Mononuclear cell (primary cell): ENCODE measurements around the gene TRIM47. TPM values are rescaled to one million over a fixed set of nuclear protein-coding genes. Genes with fewer than 3 reads are reported as not detected.

Source experiments
- H3K27me3 ChIP-seq: 2 replicates; pipeline ENCODE4 v1.6.0; 2011; ENCODE audit warnings: low read length, control low read depth; ENCODE audit not compliant: insufficient read depth
- H3K4me1 ChIP-seq: 2 replicates; pipeline ENCODE4 v1.5.1; 2011; ENCODE audit warnings: mild to moderate bottlenecking, low read length, control low read depth; ENCODE audit not compliant: insufficient read depth
- H3K4me3 ChIP-seq: 2 replicates; pipeline ENCODE4 v1.5.1; 2011; ENCODE audit warnings: mild to moderate bottlenecking, low read length, moderate library complexity
- H3K9me3 ChIP-seq: 2 replicates; pipeline ENCODE4 v1.5.1; 2011; ENCODE audit warnings: low read depth, mild to moderate bottlenecking, control low read depth, low read length
- total RNA-seq: library from RNA; depleted of rRNA; stranded (reverse); fragments of >200 nt; gene quantifications from one replicate; pipeline ENCODE4 v1.2.3, GENCODE V29; 2012

TRIM47 gene
- total RNA-seq, 1 donor, result 0.63 TPM

DNA sequence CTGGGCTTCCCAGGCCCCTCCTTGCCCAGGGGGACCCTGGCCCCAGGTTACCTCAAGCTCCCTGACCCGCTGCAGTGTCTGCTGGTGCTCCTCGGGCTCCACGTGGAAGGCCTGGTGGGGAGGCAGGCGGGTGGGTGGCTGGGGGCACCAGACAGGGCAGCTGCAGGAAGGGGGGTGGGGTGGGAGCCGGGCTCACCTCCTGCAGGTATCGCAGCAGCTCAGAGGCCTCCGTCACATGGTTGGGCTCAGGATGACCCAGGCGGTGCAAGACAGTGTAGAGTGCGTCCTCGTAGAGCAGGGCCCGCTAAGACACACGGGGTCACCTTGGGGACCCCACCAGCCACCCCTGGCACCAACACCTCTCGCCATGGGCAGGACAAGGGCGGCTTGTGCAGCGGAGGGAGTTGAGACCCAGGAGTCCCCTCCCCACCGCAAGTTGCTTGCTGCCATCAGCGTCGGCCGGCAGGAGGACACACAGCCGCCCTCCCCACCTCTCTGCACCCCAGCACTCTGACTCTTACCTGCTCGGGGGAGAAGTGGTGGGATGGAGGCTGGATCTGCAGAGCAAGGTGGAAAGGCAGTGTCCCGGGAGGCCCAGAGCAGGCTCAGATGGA is 35.3 kb downstream of the TRIM47 start:
- H3K4me3 ChIP-seq, result peak overlapping the region; percentile 81
- H3K9me3 ChIP-seq, result no peaks in the 10 kb centered on the region

DNA sequence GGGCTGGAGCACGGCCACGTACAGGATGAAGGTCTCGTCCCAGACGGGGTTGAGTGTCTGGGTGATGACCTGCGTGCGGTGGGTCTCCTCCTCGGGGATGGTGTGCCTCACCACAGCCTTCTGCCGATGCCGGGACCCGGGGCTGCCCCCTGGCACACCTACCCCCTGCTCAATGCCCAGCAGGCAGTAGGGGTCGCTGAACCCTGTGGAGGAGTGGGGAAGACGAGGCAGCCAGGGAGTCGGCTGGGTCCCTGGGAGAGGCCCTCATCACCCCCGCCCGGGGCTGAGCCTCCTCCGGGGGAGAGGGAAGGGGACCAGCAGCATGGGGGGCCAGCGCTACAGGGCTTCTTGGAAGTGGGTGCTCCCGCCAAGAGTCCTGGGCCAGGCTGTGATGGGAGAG is 36.0 kb downstream of the TRIM47 start:
- Histone ChIP-seq H3K27me3 (no peaks in the 10 kb centered on the region), H3K4me1 (peaks cover 33% of the 10 kb centered on the region), H3K9me3 (no peaks in the 10 kb centered on the region), H3K4me3 (no peak overlapping the region)

More for the DNA sequence above, 35.3 kb downstream of the TRIM47 start:
- H3K27me3 ChIP-seq, result no peaks in the 10 kb centered on the region
- peaks cover 33% of the 10 kb centered on the region for H3K4me1 ChIP-seq

GRCh38 chr17:75840799-75841164 is 37.6 kb downstream of the TRIM47 start:
- Histone ChIP-seq H3K4me1 (peaks cover 26% of the 10 kb centered on the region), H3K9me3 (no peaks in the 10 kb centered on the region), H3K4me3 (no peak overlapping the region), H3K27me3 (no peaks in the 10 kb centered on the region)

DNA sequence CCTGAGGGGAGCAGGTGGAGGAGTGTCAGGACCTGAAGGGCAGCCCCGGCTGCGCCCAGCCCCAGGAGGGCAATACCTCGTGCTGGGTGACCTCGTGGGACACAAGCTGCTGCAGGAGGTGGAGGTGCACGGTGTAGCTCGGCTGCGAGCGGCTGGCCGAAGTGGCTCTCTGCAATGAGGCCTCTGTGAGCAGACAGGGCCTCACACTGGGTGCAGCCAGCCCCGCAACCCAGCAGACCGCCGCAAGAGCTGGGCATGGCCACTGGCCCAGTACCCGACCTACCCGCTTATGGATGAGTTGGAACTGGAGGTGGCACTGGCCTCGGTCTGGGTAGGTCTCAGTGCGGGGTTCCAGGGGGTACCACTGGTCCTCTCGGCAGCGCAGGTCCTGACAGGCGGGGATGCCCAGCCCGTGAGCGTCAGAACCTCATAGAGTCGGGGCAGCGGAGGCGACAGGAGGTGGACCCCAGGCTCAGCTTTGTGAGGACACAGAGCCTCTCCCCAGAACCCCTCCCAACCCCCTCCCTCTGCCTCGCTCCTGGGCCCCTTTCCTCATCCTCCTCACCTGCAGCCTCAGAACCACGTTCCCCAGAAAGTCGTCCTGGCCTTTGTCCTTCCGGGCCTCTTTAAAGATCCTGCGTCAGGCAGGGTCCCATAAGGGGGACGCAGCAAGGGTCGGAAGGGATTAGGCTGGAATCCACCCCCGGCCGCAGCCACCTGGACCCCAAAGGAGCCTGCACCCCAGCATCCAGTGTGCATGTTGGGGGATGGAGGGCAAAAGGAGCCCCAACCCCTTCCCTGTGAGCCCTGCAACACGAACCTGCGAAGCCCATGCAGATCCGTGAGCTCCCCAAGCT is 38.2 kb downstream of the TRIM47 start:
- H3K4me3 ChIP-seq, result no peak overlapping the region
- no peaks in the 10 kb centered on the region for H3K27me3 ChIP-seq
- H3K4me1 ChIP-seq, result peaks cover 20% of the 10 kb centered on the region
- no peaks in the 10 kb centered on the region for H3K9me3 ChIP-seq

DNA sequence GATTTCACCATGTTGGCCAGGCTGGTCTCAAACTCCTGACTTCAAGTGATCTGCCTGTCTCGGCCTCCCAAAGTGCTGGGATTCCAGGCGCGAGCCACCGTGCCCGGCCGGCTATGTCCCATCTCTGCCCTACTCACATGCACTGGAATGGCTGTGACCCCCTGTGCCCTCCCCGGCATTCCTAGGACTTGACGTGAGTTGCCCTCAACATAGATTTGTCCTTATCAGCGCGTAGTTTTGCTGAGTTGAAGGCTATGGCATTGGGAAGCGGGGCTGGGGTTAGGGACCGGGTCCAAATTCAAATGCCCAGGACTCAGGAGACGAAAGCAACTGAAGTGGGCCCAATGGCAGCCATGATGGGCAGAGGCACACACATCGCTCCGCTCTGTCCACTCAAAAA is 40.0 kb downstream of the TRIM47 start:
- no peak overlapping the region for H3K4me3 ChIP-seq
- peaks cover 28% of the 10 kb centered on the region for H3K4me1 ChIP-seq

GRCh38 chr17:75837899-75838298 is 40.5 kb downstream of the TRIM47 start:
- Histone ChIP-seq H3K9me3 (no peaks in the 10 kb centered on the region), H3K4me1 (peaks cover 29% of the 10 kb centered on the region), H3K27me3 (no peaks in the 10 kb centered on the region), H3K4me3 (no peak overlapping the region)

More for the DNA sequence above, 40.0 kb downstream of the TRIM47 start:
- no peaks in the 10 kb centered on the region for H3K9me3 ChIP-seq
- no peaks in the 10 kb centered on the region for H3K27me3 ChIP-seq

DNA sequence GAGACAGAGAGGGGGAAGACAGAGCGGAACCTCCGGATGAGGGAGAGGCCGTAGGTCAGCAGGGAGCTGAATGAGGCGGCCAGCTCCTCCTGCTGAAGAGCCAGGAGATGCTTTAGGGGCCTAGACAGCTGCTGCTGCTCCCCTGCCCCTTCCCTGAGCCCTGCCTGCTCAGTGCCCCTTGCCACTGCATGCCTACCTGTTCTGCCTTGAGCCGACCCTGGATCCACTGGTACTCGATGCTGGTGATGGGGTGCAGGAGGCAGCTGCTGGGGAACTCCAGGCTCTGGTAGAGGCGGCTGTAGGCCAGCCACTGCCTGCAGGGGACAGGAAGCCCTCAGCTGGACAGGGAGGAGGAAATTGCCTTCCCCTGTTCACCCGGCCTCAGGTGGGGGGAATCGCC is 41.8 kb downstream of the TRIM47 start:
- H3K27me3 ChIP-seq, result no peaks in the 10 kb centered on the region
- peaks cover 30% of the 10 kb centered on the region for H3K4me1 ChIP-seq
- no peaks in the 10 kb centered on the region for H3K9me3 ChIP-seq
- H3K4me3 ChIP-seq, result no peak overlapping the region

DNA sequence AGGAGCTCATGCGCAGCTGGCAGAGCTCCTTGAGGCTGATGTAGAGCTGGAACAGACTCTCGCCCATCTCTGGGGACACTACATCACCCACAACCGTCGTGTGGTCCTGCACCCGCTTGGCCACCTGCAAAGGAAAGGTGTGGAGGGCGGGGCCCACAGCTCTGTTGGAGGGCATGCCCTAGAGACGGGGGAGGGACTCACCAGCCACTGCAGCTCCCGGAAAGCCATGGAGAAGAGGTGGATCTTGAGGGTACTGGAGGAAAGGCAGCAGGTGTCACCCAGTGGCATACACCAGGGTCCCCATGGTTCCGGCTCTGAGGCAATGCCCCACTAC is 42.8 kb downstream of the TRIM47 start:
- Histone ChIP-seq H3K4me3 (no peak overlapping the region), H3K27me3 (no peaks in the 10 kb centered on the region), H3K9me3 (no peaks in the 10 kb centered on the region), H3K4me1 (peaks cover 30% of the 10 kb centered on the region)

GRCh38 chr17:75834928-75835653 is 43.3 kb downstream of the TRIM47 start:
- H3K9me3 ChIP-seq, result no peaks in the 10 kb centered on the region
- H3K4me3 ChIP-seq, result no peak overlapping the region
- peaks cover 30% of the 10 kb centered on the region for H3K4me1 ChIP-seq
- no peaks in the 10 kb centered on the region for H3K27me3 ChIP-seq

GRCh38 chr17:75834279-75834920 is 44.0 kb downstream of the TRIM47 start:
- no peak overlapping the region for H3K4me3 ChIP-seq
- peaks cover 30% of the 10 kb centered on the region for H3K4me1 ChIP-seq
- no peaks in the 10 kb centered on the region for H3K9me3 ChIP-seq
- H3K27me3 ChIP-seq, result no peaks in the 10 kb centered on the region

GRCh38 chr17:75832652-75833400 is 45.6 kb downstream of the TRIM47 start:
- no peaks in the 10 kb centered on the region for H3K9me3 ChIP-seq
- peaks cover 38% of the 10 kb centered on the region for H3K4me1 ChIP-seq
- H3K4me3 ChIP-seq, result no peak overlapping the region
- no peaks in the 10 kb centered on the region for H3K27me3 ChIP-seq

GRCh38 chr17:75832164-75832651 is 46.2 kb downstream of the TRIM47 start:
- H3K9me3 ChIP-seq, result no peaks in the 10 kb centered on the region

DNA sequence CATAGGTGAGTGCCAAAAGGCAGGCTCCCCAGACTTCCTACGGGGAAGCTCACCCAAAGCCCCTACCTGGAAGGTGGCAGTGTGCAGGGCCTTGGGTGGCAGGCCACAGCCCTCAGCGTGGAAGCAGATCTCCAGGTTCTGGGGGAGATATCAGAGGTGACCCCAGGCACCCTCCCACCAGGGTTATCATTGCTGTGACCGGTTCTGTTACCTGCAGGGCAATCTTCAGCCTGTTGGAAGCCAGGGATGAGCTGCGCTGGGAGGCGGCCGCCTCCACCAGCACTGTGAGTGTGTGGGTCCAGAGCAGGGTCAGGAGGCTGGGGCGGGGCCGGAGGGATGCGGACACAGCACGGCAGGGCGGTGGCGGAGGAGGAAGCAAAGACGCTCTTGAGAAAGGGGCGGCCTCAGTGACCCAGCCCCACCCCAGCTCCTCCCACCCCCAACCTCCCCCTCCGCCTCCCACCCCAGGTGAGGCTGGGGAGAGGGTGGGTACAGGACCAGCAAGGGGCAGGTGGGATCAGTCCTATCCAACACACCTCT is 47.3 kb downstream of the TRIM47 start:
- Histone ChIP-seq H3K27me3 (no peaks in the 10 kb centered on the region), H3K4me3 (no peak overlapping the region), H3K9me3 (no peaks in the 10 kb centered on the region), H3K4me1 (peaks cover 50% of the 10 kb centered on the region)

More at GRCh38 chr17:75832164-75832651, 46.2 kb downstream of the TRIM47 start:
- Histone ChIP-seq H3K4me1 (peaks cover 44% of the 10 kb centered on the region), H3K27me3 (no peaks in the 10 kb centered on the region), H3K4me3 (no peak overlapping the region)
